PC-9 (cell line): Measurements from ENCODE around the gene DPF1. TPM values are rescaled to one million over a fixed set of nuclear protein-coding genes. Genes with fewer than 3 reads are reported as not detected.
"Not testable (repeated sequence)": the region's sequence is repeated elsewhere in the genome, so short reads cannot be mapped to it uniquely, and the experiment has no call there.

ENCODE experiments used
- BruUV-seq: library from RNA; stranded (reverse); fragments of 400-500 nt; replicated peaks from 2 replicates; lab custom pipeline; 2021; lab: Mats Ljungman, UMichigan
- CTCF ChIA-PET: fragments of 300-600 bp; sonication (Branson Sonifier 250); formaldehyde crosslinking; loops from one replicate; lab custom pipeline; 2022; ENCODE audit warnings: antibody characterized with exemption; lab: Charles Lee
- POLR2A ChIA-PET: fragments of 300-600 bp; sonication (Branson Sonifier 250); formaldehyde crosslinking; loops from one replicate; lab custom pipeline; 2022; ENCODE audit warnings: antibody characterized with exemption; ENCODE audit not compliant: unreplicated experiment; lab: Charles Lee
- DNase-seq, 2 experiments: peaks; one replicate each; pipeline versions ENCODE4 v3.0.0 to v3.0.0-alpha.2; 2015 to 2022; ENCODE audit warnings: mixed read lengths in 1 of 2
- H2AFZ ChIP-seq: fragments of 200-600 bp; sonication (generic); 2 replicates; pipeline ENCODE4 v1.8.1; 2017; ENCODE audit warnings: antibody characterized with exemption
- H3F3A ChIP-seq: fragments of 200-600 bp; sonication (generic); 2 replicates; pipeline ENCODE4 v1.8.1; 2017; ENCODE audit warnings: antibody characterized with exemption, mild to moderate bottlenecking, low read depth; ENCODE audit not compliant: insufficient read depth
- H3K27ac ChIP-seq: fragments of 200-600 bp; sonication (generic); 2 replicates; pipeline ENCODE4 v1.6.1; 2016; ENCODE audit warnings: mixed run types
- H3K27me3 ChIP-seq: fragments of 200-600 bp; sonication (generic); 2 replicates; pipeline ENCODE4 v1.6.1; 2016; ENCODE audit warnings: low read depth, mixed run types; ENCODE audit not compliant: insufficient read depth
- H3K36me3 ChIP-seq: fragments of 200-600 bp; sonication (generic); 2 replicates; pipeline ENCODE4 v1.6.1; 2016; ENCODE audit warnings: low read depth, mixed run types
- H3K4me1 ChIP-seq: fragments of 200-600 bp; sonication (generic); replicated peaks from 2 replicates; pipeline ENCODE4 v1.6.1; 2016; ENCODE audit warnings: mixed run types; ENCODE audit not compliant: insufficient read depth
- H3K4me2 ChIP-seq: fragments of 200-600 bp; sonication (generic); 2 replicates; pipeline ENCODE4 v1.6.1; 2017; ENCODE audit warnings: mixed run types
- H3K4me3 ChIP-seq: fragments of 200-600 bp; sonication (generic); 2 replicates; pipeline ENCODE4 v1.6.1; 2016; ENCODE audit warnings: mixed run types
- H3K79me2 ChIP-seq: fragments of 200-600 bp; sonication (generic); 2 replicates; pipeline ENCODE4 v1.6.1; 2017; ENCODE audit warnings: low read depth, mixed run types
- H3K9me2 ChIP-seq: fragments of 200-600 bp; sonication (generic); 2 replicates; pipeline ENCODE4 v1.8.1; 2017; ENCODE audit warnings: mild to moderate bottlenecking; ENCODE audit not compliant: insufficient read depth
- H3K9me3 ChIP-seq: fragments of 200-600 bp; sonication (generic); 2 replicates; pipeline ENCODE4 v1.8.1; 2016; ENCODE audit warnings: low read depth; ENCODE audit not compliant: insufficient read depth
- H4K20me1 ChIP-seq: fragments of 200-600 bp; sonication (generic); 2 replicates; pipeline ENCODE4 v1.8.1; 2017; ENCODE audit not compliant: insufficient read depth
- CTCF ChIP-seq: fragments of 200-600 bp; sonication (generic); conservative IDR thresholded peaks from 2 replicates; pipeline ENCODE4 v1.6.1; 2017; ENCODE audit warnings: mixed run types, antibody characterized with exemption, mild to moderate bottlenecking, moderate library complexity
- EZH2 ChIP-seq: fragments of 200-600 bp; sonication (generic); IDR thresholded peaks from 2 replicates; pipeline ENCODE4 v1.8.0; 2017; ENCODE audit warnings: antibody characterized with exemption, low read depth
- intact Hi-C: fragments of 100-400 bp; cut with micrococcal nuclease; formaldehyde crosslinking; loops from one replicate; pipeline ENCODE4 v1.10.0; 2022; ENCODE audit not compliant: unreplicated experiment
- total RNA-seq: library from RNA; stranded (reverse); gene quantifications from 2 replicates; pipeline ENCODE4 v1.2.3, GENCODE V29; 2021

The DPF1 gene
- total RNA-seq, 1 experiment from 2014 or later, result 0.81 TPM

- H3F3A ChIP-seq, result peaks cover 53% of the 10 kb centered on the region
- no peak overlapping the region for H2AFZ ChIP-seq
- peak overlapping the region; percentile 79 for H3K4me2 ChIP-seq
- TSS peak; percentile 45 for BruUV-seq
- ChIA-PET CTCF (interaction anchor here (1.1 kb wide), 1 partner anchor 27 kb away, joined by 5 read pairs; no protein-coding TSS in a partner anchor), POLR2A (interaction anchor here (0.6 to 1.2 kb wide), 5 partner anchors 9 to 124 kb away, joined by 4 to 15 read pairs (median 5); partner anchors contain the start of gene GGN)
- peaks cover 33% of the 10 kb centered on the region for H4K20me1 ChIP-seq
- DNase-seq, result peak; percentile 97 to 99
- peaks cover 35% of the 10 kb centered on the region for H3K4me1 ChIP-seq
- peak overlapping the region; percentile 34; the same call in 1 of the 2 replicates for H3K4me3 ChIP-seq
- H3K27ac ChIP-seq, result peak overlapping the region; percentile 94
- no peaks in the 10 kb centered on the region for H3K27me3 ChIP-seq
- H3K36me3 ChIP-seq, result peaks cover 16% of the 10 kb centered on the region; the same call in 1 of the 2 replicates
- H3K79me2 ChIP-seq, result peaks cover 45% of the 10 kb centered on the region
- intact Hi-C loops, result loop anchor here (1.0 to 2.0 kb wide), 5 partner anchors 17 to 72 kb away; no protein-coding TSS in a partner anchor
- H3K9me3 ChIP-seq, result no peaks in the 10 kb centered on the region
- no peaks in the 10 kb centered on the region for H3K9me2 ChIP-seq
- no peak for TF ChIP-seq EZH2
- no peak for TF ChIP-seq CTCF
Observed at GRCh38 chr19:38263689-38264485, 39.9 kb upstream of the DPF1 start.

- BruUV-seq, result no TSS peak
- Histone ChIP-seq H3K9me2 (no peaks in the 10 kb centered on the region), H3K9me3 (no peaks in the 10 kb centered on the region), H3F3A (peaks cover 47% of the 10 kb centered on the region), H3K4me2 (peak overlapping the region; percentile 79), H3K36me3 (0 out of 2 replicates have a peak, but pooled peaks cover 8% of the 10 kb centered on the region), H4K20me1 (peaks cover 21% of the 10 kb centered on the region), H3K79me2 (peaks cover 33% of the 10 kb centered on the region), H3K4me3 (no peak overlapping the region), H3K4me1 (peaks cover 23% of the 10 kb centered on the region), H2AFZ (no peak overlapping the region), H3K27me3 (no peaks in the 10 kb centered on the region), H3K27ac (peak overlapping the region; percentile 94)
- ChIA-PET CTCF (no interaction called here), POLR2A (no interaction called here)
- intact Hi-C loops, result no loop called here
- TF ChIP-seq CTCF, result no peak
- TF ChIP-seq EZH2, result no peak
- DNase-seq, result peak; percentile 21 to 72
Observed at GRCh38 chr19:38262585-38263268, 38.7 kb upstream of the DPF1 start.

GRCh38 chr19:38261942-38262341, 37.9 kb upstream of the DPF1 start:
- H3K79me2 ChIP-seq, result peaks cover 25% of the 10 kb centered on the region
- peaks cover 39% of the 10 kb centered on the region for H3F3A ChIP-seq
- BruUV-seq, H3K36me3 ChIP-seq, H2AFZ ChIP-seq, H3K9me2 ChIP-seq, H3K9me3 ChIP-seq, CTCF ChIA-PET, intact Hi-C loops, POLR2A ChIA-PET, H3K4me2 ChIP-seq, DNase-seq, H3K27me3 ChIP-seq, H3K4me3 ChIP-seq, H3K27ac ChIP-seq: not testable (repeated sequence)
- H3K4me1 ChIP-seq, result peaks cover 16% of the 10 kb centered on the region
- peaks cover 13% of the 10 kb centered on the region for H4K20me1 ChIP-seq
